Muscle of arm (tissue), 12 donors: ENCODE measurements around the gene UBASH3B. TPM values are rescaled to one million over a fixed set of nuclear protein-coding genes. Genes with fewer than 3 reads are reported as not detected.

Source experiments
- DNase-seq: peaks from one replicate; pipeline ENCODE4 v3.0.0-alpha.2; 2013
- polyA plus RNA-seq, 12 donors: library from polyadenylated mRNA; unstranded; fragments of 120-200 nt; gene quantifications; one replicate each; pipeline ENCODE4 v1.2.1, GENCODE V29; 2013; ENCODE audit not compliant: insufficient read length in 12 of 12

Gene UBASH3B
- polyA plus RNA-seq, 12 donors = 3.7 to 12.0 (median 6.2) TPM; not detected in 1

DNA sequence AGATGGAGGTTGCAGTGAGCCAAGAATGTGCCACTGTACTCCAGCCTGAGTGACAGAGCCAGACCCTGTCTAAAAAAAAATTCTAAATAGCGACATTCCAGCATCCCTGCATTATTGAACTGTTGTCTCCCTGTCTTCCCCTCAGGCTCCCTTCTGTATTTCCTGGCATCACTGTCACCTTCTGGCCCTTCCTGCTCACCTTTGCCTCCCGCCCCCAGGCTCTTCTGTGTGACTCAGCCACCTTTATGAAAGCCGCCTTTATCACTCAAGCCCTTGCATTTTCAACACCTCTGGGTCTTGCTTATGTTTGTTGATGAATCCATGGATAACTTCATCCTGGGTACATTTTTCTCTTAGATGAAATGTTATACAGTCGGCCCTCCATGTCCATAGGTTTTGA, 21.1 kb downstream of the UBASH3B start:
- DNase-seq = no peak

DNA sequence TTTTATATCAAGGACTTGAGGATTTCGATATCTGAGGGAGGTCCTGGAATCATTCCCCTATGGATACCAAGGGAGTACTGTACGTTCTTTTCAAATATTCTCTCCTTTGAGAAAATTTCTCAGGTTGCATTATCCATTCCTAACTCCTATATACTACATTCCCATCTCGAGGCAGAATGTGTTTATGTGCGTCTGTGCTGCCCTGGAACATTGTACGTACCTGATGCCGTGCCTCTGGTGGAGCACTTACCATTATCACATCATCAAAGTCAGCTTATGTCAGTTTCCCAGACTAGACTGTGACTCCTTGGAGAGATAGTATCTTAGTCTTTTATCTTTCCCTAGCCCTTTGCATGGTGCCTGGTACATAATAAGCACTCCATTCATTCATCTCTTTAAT, 21.7 kb downstream of the UBASH3B start:
- DNase-seq = no peak

DNA sequence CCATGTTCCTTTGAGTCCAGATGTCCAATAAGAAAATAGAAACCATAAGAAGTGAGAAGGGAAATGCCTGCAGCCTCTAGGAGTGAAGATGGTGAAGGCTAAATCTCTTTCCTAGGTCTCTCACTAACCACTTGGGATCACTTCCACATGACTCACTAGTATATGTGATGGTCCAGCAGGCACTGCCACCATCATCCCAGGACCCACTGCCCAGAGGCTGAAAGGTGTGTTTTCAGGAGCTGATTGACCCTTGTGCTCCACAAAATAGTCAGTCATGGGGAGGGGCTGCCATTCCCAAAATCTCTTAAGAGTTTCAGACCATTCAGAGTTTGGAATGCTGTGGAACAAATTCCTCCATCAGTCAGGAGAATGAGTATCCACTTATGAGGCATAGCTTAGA, 22.9 kb downstream of the UBASH3B start:
- DNase-seq = no peak

GRCh38 chr11:122679466-122679865, 23.9 kb downstream of the UBASH3B start:
- no peak for DNase-seq

DNA sequence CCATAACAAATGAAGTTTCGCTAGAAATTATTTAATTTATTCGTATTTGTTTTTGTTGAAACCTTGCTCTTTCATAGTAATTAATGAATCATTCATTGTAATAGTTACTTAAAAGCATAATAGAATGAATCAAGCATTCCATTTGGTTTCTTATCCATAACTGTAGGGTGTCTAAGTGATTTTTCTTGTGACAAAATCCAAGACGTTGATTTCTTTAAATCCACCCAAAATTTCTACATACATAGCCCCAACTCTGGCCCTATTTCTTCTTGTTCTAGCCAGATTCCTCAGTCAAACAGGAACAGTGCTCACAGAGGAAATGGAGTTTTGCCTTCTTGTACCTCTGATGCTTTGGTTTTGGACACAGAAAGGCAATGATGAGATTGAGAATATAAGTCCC, 25.5 kb downstream of the UBASH3B start:
- DNase-seq = no peak

DNA sequence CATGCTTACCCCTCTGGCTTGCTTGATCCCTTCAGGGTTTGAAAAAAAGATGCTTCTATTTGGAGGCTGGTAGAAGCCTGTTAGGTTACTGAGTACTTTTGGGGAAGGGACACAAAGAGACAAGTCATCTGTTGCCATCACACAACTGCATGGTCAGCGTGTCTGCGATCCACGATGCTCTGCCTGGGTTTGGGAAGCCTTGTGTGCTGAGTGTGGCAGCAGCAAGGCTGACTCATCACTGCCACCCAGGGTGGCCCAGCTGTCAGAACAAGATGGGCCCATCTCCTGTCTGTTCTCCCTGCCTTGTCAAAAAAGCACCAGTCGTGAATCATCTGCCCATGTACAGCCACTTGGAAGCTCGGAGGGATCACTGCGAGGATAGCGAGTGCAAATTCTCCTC, 26.2 kb downstream of the UBASH3B start:
- DNase-seq = no peak

- no peak for DNase-seq
Measured at GRCh38 chr11:122682464-122682863, 26.9 kb downstream of the UBASH3B start.

DNA sequence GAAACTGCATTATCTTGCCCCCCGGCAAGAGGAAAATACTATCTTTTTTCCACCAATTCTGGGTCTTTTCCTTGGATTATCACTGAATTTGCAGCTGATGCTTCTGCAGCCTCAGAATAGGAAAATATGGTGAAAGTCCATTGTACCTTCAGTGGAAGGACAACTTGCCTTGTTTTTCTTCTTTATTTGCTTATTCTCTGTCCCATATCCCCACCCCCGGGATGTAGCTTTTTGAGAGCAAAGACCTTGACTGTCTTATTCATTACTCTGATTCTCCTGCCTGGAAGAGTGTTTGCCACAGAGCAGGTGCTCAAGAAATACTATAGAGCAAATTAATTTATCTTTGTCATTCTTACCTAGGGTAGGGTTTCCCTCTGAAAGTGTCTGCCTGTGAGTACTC, 29.5 kb downstream of the UBASH3B start:
- DNase-seq = no peak

DNA sequence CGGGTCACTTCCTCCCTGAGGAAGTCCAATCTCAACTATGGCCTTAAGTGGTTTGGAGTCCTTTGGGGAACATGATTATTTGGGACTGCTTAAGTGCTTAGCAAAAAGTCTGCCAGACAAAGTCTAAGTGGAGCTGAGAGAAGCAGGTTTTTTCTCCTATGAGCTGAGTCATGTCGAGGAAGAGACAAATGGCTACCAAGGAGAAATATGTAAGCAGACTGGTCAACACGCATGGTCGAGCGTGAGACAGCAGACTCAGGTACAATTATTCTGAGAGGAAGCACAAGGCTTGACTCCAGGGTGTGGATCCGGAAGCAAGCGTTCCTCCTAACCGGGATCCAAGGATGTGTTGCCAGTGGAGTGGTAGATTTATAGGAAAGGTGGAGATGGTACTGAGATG, 30.6 kb downstream of the UBASH3B start:
- DNase-seq = no peak

- peak; percentile 62 for DNase-seq
Measured at GRCh38 chr11:122690384-122690783, 34.9 kb downstream of the UBASH3B start.

GRCh38 chr11:122690801-122691548, 35.5 kb downstream of the UBASH3B start:
- peak; percentile 84 for DNase-seq

- no peak for DNase-seq
Measured at GRCh38 chr11:122691549-122692150, 36.1 kb downstream of the UBASH3B start.

DNA sequence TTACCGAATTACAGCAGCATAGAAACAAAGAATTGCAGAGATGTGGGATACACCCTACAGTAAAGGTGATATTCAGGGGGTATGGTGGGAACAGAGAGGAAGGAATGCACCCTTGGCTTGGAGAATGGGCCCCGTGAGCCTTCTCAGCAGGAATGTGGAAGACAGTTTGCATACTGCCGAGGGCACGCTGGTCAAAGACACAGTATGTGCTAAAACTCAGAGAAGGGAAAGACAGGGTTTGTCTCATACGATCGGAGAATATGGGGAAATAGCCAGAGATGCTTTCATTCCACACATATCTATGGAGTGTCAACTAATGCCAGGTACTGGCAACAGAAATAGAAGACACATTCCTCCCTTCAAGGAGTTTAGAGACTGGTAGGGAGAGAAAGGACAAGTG, 36.9 kb downstream of the UBASH3B start:
- DNase-seq = no peak

DNA sequence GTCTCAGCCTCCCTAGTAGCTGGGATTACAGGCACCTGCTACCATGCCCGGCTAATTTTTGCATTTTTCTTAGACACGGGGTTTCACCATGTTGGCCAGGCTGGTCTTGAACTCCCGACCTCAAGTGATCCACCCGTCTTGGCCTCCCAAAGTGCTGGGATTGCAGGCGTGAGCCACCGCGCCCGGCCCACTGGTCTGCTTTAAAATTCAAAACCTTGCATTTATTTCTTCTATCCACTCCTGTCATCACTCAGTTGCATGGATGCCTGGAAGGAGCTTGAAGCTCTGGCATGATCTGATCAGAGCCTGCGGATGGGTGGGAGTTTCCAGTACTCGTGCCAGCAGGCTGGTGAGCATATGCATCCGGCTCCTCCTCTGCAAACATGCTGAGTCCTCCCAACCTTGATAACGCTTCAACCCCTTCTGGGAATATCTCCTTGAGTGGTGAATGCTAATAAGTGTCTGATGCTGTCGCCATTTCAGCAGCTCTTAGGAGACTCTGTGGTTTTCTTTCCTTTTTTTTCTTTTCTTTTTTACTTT, 39.6 kb downstream of the UBASH3B start:
- no peak for DNase-seq

GRCh38 chr11:122696662-122697061, 41.1 kb downstream of the UBASH3B start:
- DNase-seq = no peak

DNA sequence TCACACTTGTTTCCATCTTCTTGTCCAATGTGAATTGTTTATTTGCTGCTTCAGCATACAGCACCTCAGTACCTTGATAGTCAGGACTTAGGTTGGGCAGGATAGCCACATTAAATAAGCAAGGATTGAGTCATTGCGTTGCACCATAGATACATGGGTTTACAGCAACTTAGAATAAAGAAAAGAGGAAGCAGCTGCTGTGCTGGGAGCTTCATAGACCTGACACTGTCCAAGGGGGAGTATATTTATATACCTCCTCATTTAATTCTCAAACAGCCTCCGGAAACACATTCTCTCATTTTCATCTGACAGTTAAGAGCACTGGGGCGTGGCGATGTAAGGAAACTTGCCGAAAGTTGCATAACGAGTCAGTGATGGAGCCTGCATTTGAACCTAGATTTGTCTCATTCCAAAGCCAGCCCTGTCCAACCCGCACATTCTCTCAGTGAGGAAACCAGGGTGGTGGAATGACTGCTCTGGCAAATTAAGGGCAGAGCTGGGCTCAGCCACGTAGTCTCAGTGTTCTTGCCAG, 42.2 kb downstream of the UBASH3B start:
- DNase-seq = no peak

DNA sequence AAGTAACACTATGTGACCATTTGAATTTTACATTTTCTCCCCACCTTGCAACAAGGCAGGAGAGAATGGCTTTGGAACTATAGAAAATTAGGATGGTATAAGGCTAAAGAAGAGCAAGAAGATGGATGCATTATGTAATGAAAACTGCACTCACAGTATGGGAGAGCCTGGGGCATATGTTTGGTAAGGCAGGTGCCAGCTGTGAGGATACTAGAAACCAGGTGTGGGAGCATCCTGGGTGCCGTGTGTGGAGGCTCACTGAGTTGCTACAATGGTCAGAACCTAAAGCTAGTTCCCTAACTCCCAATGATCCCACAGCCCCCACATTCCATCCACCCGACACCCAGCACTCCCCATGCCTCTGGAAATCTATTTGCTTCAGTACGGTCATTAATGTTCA, 42.9 kb downstream of the UBASH3B start:
- no peak for DNase-seq

DNA sequence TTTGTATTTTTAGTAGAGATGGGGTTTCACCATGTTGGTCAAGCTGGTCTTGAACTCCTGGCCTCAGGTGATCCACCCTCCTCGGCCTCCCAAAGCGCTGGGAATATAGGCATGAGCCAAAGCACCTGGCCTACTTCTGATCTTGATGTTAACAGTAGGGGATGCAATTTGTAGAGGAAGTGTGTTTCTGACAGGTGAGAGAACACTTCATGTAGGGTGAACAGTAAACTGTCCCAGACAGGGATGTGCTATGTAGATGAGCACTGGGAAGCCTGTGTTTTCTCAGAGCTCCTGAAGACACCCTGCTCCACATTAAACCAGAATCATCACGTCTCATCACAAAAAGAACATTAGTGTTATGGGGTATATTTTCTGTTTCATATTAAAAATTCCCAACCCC, 45.1 kb downstream of the UBASH3B start:
- DNase-seq = no peak

GRCh38 chr11:122701143-122701542, 45.6 kb downstream of the UBASH3B start:
- no peak for DNase-seq

DNA sequence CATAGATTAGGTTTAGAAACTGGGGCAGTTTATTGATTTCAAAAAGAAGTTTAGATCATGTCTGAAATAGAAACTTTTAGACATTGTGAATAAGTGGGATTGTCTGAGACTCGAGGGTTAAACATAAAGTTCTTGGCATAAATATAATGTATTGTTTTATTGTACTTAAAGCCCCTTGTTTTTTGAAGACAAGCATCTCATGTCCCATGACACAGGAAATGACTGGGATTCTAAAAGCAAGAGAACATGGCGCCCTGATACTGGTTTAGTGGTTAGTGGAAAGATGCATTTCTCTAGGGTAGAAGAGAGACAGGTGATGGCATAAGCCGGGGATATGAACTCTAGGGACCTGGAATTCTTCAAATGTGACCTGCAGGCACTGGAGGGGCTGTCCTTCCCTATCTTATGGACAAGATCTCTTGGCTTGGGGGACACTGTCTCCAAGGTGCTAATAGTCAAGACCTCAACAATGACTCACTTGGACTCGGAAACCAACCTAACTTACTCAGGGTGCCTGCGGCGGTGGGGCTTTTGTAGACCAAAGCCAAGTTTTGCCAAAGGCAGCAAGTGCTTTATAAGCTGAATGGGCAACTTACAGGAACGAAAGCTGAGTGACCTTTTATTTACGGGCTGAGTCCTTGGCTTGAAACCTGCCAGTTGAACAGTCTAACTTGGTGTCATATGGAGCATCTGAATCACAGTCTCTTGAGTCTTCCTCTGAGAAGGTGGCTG, 48.2 kb downstream of the UBASH3B start:
- no peak for DNase-seq

GRCh38 chr11:122705396-122705795, 49.9 kb downstream of the UBASH3B start:
- DNase-seq = no peak

DNA sequence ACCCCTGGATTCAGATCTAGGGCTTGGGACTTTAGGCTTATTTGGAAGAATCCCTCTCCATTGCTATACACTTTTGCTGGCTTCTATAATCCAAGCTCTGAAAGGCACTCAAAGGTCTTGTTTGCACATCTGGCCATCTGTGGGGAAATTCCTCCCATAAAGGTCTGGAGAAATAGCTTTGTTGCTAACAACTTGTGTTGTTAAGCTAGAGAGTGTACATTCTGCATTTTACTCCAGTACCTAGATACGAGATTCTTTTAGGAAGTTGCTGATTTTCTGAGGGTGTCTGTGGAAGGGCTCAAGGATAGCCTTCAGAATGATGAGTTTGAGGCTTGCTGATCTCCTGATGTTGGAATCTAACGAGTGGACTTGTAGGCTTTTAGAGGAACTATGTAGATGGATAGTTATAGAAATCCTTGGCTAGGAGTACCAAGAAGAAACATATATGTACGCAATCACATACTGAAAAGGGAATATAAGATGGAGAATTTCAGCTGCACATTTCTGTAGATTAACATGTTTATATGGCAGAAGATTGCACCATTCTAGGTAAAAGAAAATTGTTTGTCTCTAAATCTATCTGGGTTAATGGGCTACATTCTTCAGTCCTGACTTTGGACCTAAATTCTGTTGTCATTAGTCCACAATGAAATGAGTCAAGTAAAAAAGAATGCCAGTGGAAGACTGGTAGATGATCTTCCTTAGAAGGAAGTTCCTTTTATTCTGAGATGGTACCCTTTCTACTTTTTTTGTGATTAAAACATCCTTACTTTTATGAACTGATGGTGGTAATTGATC, 51.0 kb downstream of the UBASH3B start:
- no peak for DNase-seq
